NB4 (cell line): Measurements from ENCODE around the gene COPS4.
A peak's percentile ranks its signal among the peaks of the same experiment; 100 is the strongest.

Experiments
- MAX ChIP-seq: IDR thresholded peaks from 2 replicates; pipeline ENCODE4 v1.6.1; 2011; ENCODE audit warnings: low read depth, low read length
- MYC ChIP-seq: IDR thresholded peaks from 2 replicates; pipeline ENCODE4 v1.6.1; 2011; ENCODE audit warnings: low read depth, low read length
- POLR2A ChIP-seq: IDR thresholded peaks from 2 replicates; pipeline ENCODE4 v1.6.1; 2011; ENCODE audit warnings: mild to moderate bottlenecking; ENCODE audit not compliant: insufficient read length; ENCODE audit errors: extremely low read depth
- TF ChIP-seq, protein P1 (sequence below): IDR thresholded peaks from one replicate; pipeline ENCODE4 v1.5.1; 2012; ENCODE audit warnings: low read depth, low read length

DNA sequence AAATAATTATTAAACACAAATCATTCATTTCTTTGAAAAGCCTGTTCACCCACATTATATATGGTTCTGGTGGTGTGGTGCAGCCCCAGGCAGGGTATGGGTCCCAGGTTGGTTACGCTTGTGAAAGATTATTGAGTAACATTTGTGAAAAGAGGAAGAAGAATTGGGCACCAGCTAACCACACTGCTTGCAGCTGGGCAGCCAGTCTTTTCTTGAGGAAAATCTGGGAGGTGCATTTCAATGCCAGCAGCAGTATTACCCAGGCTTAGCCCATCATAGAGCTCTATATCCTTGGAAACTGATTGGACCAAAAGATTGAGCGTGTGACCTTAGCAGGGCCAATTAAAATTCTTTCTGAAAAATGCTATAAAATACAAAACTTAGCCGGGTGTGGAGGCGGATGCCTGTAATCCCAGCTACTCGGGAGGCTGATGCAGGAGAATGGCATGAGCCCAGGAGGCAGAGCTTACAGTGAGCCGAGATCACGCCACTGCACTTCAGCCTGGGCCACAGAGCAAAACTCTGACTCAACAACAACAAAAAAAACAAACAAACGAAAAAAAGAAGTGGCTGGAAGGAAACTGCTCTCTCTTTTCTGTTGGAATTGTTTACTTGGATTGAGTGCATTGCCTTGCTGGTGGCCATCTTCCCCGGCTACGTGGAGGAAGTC is 89.3 kb downstream of the COPS4 start:
- TF ChIP-seq, protein P1, sequence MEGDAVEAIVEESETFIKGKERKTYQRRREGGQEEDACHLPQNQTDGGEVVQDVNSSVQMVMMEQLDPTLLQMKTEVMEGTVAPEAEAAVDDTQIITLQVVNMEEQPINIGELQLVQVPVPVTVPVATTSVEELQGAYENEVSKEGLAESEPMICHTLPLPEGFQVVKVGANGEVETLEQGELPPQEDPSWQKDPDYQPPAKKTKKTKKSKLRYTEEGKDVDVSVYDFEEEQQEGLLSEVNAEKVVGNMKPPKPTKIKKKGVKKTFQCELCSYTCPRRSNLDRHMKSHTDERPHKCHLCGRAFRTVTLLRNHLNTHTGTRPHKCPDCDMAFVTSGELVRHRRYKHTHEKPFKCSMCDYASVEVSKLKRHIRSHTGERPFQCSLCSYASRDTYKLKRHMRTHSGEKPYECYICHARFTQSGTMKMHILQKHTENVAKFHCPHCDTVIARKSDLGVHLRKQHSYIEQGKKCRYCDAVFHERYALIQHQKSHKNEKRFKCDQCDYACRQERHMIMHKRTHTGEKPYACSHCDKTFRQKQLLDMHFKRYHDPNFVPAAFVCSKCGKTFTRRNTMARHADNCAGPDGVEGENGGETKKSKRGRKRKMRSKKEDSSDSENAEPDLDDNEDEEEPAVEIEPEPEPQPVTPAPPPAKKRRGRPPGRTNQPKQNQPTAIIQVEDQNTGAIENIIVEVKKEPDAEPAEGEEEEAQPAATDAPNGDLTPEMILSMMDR: no peak
- TF ChIP-seq POLR2A (no peak), MAX (0 out of 2 replicates have a peak, but pooled peaks have one; percentile 20), MYC (peak; percentile 52)
